Activated T-helper 9 cell treated with anti-CD3 and anti-CD28 coated beads, Interleukin-2, amount 50 U/mL, for 16 hours (primary cell): ENCODE results near the gene TSPOAP1.

Source experiments
- DNase-seq: peaks from one replicate; pipeline ENCODE4 v3.0.0-alpha.2; 2020; ENCODE audit warnings: low read depth

TSPOAP1 gene

GRCh38 chr17:58302919-58303585 lies 25.5 kb downstream of the TSPOAP1 start:
- no peak for DNase-seq

- DNase-seq = no peak
These were observed 26.2 kb downstream of the TSPOAP1 start for GRCh38 chr17:58302171-58302918.

DNA sequence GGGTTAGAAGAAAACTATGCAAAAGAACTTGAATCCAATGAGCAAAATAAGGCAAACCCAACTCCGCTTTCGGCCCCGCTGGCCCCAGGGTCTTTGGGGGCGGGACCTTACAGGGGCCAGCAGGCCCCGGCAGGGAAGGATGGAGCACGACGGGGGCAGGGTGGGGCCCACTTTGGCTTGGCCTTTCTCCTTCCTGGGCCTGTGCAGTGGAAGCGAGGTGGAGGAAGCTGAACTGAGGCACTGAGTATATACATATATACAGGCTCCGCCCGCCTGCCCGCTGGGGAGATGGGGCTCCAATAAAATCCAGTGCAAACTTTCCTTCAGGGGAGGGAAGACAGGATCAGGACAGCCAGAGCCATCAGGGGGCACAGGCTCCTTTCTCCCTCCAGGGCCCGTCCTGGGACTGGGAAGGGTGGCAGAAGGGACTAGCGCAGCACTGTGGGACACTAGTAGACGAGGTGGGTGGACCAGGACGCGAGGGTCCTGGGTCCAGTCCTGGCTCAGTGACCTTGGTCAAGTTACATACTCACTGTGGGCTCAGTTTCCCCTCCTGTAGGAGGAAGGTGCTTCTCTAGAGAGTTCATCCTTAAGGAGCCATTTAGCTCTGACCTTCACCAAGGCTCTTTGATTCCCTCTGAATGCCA lies 27.0 kb downstream of the TSPOAP1 start:
- DNase-seq = no peak

DNA sequence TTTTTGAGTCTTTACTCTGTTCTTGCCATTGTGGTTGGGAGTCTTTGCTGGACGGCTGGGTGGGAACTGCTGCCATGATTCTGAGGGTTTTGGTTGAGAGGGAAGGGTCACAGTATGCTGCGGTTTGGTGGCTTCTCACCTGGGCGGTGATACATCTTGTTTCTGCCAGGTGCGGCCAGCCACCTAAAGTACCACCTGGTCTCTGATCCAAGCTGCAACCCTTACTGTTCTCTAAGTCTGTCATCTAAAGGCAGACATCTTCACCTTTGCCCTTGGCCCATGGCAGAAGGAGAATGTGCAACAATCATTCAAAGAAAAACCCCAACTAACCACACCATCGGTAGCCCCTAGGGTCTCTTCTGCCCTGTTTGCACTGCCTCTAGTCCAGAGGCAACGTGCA lies 28.3 kb downstream of the TSPOAP1 start:
- no peak for DNase-seq

DNA sequence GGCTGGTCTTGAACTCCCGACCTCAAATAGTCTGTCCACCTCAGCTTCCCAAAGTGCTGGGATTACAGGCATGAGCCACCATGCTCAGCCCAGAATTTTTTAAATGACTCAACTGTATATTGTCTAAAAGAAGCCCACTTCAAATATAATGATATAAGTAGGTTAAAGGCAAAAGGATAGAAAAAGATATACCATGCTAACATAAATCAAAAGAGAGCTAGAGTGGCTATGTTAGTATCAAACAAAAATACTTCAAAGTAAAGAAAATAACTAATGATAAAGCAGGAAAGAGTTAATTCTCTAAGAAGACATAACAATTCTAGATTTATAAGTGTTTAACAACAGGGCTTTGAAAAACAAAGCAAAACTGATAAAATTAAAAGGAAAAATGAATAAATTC lies 34.6 kb downstream of the TSPOAP1 start:
- no peak for DNase-seq

DNA sequence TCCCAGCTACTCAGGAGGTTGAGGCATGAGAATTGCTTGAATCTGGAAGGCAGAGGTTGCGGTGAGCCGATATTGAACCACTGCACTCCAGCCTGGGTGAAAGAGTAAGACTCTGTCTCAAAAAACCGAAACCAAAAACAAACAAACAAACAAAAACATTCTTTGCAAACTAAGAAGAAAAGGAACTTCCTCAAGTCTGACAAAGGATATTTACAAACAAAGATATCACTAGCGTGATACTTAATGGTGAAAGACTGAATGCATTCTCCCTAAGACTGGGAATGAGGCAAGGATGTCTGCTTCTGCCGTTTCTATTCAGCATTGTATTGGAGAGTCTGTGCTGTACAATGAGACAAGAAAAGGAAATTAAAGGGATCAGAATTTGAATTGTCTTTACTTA lies 37.3 kb downstream of the TSPOAP1 start:
- no peak for DNase-seq

DNA sequence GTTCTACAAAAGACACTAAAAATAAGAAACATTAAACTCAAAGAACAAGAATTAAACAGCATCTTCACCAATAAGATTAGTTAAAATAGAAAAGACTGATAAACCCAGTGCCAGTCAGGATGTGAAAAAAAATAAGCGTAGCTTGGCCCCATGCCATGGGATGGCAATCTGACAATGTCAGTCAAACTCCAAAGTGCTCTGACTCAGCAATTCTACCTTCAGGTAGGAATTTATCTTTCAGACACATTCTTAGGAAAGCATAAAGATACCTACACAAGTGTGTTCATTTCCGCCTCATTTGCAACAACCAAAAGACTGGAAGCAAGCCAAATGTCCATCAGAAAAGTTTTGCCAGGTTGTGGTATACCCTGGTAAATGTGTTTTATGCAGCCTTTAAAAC lies 38.7 kb downstream of the TSPOAP1 start:
- DNase-seq = no peak

DNA sequence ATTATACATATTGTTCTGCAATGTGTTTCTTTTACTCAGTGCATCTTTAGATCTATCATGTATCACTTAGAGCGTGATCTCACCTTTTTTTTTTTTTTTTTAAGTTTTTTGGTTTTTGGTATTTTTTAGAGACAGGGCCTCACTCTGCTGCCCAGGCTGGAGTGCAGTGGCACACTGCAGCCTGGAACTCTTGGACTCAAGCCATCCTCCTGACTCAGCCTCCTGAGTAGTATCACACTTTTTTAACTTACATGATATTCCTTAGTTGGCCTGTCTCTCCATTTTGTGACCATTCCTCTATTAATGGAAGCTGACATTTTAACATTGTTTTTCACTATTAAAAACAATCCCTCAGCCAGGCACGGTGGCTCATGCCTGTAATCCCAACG lies 43.2 kb downstream of the TSPOAP1 start:
- no peak for DNase-seq

DNA sequence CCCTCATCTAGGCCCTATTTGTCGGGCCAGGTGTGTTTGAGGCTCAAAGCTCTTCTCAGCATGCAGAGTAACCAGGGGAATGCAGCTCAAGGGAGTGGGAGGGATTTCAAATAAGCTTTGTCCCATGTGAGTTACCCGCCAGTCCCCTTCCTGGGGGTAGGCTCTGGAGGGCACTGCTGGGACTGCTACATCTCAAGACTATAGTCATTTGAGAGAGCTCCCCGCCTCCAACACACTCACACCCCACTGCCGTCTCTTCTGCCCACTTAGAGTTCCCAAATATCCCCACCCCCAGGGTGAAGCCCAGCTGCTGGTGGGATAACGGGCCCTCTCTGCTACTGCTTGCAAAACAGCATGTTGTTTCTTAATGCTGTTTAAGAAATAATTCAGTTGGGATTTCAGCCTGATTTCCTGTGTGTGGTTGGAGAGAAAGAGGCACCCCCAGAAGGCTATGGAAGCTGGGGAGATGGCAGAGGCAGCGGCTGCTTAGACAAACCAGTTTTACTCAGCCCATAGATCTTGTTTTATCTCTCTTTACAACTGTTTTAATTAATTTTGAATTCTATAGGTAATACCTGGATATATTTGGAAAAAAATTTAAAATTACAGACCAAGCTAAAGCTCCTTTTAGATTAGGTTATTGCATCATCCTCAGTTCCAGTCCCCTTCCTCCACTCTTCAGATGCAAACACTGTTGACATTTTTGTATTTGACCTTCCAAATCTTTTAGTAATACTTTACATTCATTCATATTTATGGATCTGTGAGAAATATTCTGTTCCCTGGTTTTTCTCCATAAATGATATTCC lies 43.8 kb downstream of the TSPOAP1 start:
- no peak for DNase-seq

- DNase-seq = no peak
These were observed 44.7 kb downstream of the TSPOAP1 start for GRCh38 chr17:58283674-58284612.

DNA sequence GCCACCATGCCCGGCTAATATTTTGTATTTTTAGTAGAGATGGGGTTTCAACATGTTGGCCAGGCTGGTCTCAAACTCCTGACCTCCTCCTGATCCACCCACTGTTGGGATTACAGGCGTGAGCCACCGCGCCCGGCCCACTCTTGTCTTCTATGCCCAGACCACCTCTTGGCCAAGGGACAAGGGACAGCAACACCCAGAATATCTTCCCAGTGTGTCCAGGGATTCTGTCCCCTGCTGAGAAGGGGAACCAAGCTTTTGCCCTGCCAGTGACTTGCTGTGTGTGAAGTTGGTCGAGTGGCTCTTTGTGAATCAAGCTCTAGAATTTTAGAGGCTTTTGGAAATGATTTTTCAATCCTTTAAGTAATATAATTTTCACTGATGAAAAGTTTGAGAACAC lies 46.2 kb downstream of the TSPOAP1 start:
- DNase-seq = no peak

GRCh38 chr17:58281511-58282011 lies 47.0 kb downstream of the TSPOAP1 start:
- DNase-seq = no peak

DNA sequence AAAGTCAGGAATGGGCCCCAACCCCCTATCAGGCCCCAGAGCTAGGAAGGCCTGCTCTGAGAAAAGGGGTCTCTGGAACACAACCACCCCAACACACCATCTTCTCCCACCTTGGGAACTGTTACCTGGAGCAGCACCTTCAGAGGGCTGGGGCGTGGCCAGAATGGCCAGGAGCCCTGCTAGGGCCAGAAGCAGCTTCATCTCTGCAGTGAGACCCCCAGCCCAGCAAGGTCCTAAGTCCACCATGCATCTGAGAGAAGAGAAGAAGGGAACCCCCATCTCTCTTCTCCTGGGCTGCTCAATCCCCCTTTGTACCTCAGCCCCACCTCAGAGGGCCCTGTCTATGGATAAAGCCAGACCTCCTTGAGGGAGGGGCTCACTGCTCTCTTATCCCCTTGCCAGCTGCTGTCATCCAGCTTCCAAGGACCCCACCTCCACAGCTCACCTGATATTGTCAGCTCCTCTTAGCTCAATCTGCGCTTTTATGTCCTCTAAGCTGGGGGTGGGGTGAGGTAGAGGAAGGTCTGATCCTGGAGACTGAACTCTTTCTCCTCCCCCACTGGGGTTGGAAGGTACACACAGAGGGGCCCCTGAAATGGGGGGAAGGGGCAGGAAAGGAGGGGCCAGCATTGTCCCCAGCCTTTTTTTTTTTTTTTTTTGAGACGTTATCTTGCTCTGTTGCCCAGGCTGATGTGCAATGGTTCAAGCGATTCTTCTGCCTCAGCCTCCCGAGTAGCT lies 47.9 kb downstream of the TSPOAP1 start, which contains the start of gene MPO:
MPO (minus strand) TSS at position 456 of the 738 bp plus-strand sequence; CDS start at position 279, 177 bp downstream.
- no peak for DNase-seq

DNA sequence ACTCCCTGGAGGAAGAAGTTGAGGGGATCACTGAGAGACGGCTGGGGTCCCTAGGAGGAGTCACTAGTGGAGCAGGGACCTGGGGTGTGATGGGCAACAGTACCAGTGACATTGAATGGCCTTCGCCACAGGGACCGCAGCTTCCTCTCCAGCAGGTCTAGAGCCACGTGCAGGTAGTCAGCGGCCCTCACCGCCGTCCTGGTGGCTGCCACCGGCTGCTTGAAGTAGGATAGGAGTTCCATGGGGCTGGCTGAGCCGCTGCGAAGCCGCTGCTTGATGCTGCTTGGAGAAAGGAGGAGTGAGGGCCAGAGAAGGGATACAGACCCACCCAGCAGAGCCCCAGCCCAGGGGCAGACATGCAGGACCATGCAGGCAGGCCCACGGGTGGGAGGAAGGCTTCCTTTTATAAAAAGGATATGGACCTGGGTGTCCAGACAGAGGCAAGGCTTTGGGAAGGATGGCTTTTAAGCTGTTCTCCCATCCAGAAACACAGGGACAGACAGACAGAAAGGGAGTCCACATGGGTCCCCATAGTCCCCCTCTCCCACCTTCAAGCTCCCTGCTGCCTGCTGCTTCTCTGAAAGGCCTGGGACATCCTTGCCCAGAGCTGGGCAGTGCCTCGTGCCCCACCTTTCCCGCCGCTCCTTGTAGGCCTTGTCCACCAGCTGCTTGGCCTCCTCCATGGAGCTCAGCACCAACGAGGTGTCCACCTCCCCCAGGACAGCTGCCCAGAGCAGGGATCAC lies 48.7 kb downstream of the TSPOAP1 start:
- no peak for DNase-seq

- no peak for DNase-seq
These were observed 49.4 kb downstream of the TSPOAP1 start for GRCh38 chr17:58279016-58279711.

DNA sequence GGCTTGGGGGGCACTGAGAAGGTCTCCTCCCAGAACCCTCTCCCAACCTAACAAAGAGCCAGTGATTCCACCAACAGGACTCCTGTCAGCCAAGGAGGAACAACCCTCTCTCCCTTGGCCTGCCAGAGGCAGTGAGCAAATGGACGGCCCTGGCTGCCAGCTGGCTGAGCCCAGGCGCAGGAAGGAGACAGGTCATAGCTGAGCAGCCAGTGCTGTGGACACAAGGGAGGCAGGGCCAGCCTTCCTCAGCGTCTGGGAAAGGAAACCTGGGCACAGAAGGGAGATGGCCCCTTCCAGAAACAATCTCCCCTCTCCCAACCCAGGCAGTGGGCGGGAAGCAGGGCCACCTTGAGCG lies 50.0 kb downstream of the TSPOAP1 start:
- DNase-seq = no peak

GRCh38 chr17:58277802-58278595 lies 50.6 kb downstream of the TSPOAP1 start:
- no peak for DNase-seq

- DNase-seq = no peak
These were observed 51.3 kb downstream of the TSPOAP1 start for GRCh38 chr17:58277107-58277801.
